Measurements from ENCODE around the gene DEXI. TPM values are rescaled to one million over a fixed set of nuclear protein-coding genes. Genes with fewer than 3 reads are reported as not detected.

DEXI gene
- total and polyA plus RNA-seq, 2 of the 13 experiments (the other 11 are each of a cell fraction or from before 2014, with no cell fraction given), result 51.5 to 70.4 TPM

DNA sequence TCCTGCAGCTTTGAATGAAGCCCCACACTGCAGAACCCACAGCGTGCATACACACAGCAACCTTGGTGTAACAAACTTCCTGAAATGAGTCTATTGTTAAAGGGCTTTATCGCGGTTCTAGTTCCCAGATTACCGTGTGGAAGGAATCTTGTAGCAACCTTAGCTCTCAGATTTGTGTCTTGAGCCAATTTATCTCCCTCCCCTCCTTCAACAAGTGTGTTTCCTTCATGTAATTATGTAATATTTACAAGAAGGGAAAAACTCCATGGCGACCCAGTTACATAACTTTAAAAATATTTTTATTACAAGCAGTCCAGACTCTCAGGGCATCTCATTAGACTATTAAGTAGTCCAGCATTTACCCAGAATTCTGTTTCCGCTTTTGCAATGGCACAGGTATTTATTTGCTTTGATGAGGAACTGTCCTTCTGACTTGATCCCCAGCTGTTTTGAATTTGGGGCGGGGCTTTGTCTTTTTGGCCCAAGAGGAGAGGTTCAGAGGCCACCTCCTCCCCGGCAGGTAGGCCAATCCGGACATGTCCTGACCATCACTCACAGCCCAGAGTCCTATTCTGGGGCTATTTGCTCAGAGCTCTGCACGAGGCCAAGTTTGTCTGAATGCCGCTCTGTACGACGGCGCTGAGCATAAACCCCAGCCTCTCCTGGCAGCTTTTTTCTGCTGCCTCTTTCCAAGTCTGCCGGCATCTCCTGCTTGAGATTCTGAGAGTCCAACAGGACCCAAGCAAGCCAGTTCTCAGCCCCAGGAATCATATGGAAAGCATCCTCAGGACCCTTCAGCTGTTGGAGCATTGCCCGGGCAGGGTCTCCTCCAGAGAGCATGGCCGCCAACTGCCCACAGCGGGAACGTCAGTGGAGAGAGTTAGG lies 37.7 kb upstream of the DEXI start (continued):
- TF ChIP-seq, protein P1, sequence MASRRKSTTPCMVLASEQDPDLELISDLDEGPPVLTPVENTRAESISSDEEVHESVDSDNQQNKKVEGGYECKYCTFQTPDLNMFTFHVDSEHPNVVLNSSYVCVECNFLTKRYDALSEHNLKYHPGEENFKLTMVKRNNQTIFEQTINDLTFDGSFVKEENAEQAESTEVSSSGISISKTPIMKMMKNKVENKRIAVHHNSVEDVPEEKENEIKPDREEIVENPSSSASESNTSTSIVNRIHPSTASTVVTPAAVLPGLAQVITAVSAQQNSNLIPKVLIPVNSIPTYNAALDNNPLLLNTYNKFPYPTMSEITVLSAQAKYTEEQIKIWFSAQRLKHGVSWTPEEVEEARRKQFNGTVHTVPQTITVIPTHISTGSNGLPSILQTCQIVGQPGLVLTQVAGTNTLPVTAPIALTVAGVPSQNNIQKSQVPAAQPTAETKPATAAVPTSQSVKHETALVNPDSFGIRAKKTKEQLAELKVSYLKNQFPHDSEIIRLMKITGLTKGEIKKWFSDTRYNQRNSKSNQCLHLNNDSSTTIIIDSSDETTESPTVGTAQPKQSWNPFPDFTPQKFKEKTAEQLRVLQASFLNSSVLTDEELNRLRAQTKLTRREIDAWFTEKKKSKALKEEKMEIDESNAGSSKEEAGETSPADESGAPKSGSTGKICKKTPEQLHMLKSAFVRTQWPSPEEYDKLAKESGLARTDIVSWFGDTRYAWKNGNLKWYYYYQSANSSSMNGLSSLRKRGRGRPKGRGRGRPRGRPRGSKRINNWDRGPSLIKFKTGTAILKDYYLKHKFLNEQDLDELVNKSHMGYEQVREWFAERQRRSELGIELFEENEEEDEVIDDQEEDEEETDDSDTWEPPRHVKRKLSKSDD (CRISPR knock-in tag; IDR thresholded peaks at IDR 0.05; ENCODE audit: low read depth), result no peak
- TF ChIP-seq CENPT (CRISPR knock-in tag; IDR thresholded peaks at IDR 0.05; ENCODE audit: low read depth) (no peak), SRY (CRISPR knock-in tag; IDR thresholded peaks at IDR 0.05) (no peak), RARA (CRISPR knock-in tag; IDR thresholded peaks at IDR 0.05) (no peak), ZFP36 (IDR thresholded peaks at IDR 0.05; ENCODE audit: borderline replicate concordance, low read depth, low read length, partially characterized antibody) (no peak), SMAD9 (CRISPR knock-in tag; IDR thresholded peaks at IDR 0.05) (no peak), ZNF644 (CRISPR knock-in tag; IDR thresholded peaks at IDR 0.05; ENCODE audit: low read depth) (no peak), HMGA1 (CRISPR knock-in tag; conservative IDR thresholded peaks at IDR 0.05) (no peak), ARHGAP35 (CRISPR knock-in tag; IDR thresholded peaks at IDR 0.05; ENCODE audit: borderline replicate concordance) (no peak), YY1 (IDR thresholded peaks at IDR 0.05; ENCODE audit: insufficient read depth, insufficient replicate concordance, low read depth, low read length) (no peak), FOXM1 (CRISPR knock-in tag; IDR thresholded peaks at IDR 0.05) (no peak; the same call in 1 of the 2 replicates)
- TF ChIP-seq, protein P2, sequence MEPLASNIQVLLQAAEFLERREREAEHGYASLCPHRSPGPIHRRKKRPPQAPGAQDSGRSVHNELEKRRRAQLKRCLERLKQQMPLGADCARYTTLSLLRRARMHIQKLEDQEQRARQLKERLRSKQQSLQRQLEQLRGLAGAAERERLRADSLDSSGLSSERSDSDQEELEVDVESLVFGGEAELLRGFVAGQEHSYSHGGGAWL (CRISPR knock-in tag; IDR thresholded peaks at IDR 0.05), result no peak
- TF ChIP-seq, protein P3, sequence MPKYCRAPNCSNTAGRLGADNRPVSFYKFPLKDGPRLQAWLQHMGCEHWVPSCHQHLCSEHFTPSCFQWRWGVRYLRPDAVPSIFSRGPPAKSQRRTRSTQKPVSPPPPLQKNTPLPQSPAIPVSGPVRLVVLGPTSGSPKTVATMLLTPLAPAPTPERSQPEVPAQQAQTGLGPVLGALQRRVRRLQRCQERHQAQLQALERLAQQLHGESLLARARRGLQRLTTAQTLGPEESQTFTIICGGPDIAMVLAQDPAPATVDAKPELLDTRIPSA (CRISPR knock-in tag; IDR thresholded peaks at IDR 0.05; ENCODE audit: borderline replicate concordance), result no peak
- TF ChIP-seq, protein P4, sequence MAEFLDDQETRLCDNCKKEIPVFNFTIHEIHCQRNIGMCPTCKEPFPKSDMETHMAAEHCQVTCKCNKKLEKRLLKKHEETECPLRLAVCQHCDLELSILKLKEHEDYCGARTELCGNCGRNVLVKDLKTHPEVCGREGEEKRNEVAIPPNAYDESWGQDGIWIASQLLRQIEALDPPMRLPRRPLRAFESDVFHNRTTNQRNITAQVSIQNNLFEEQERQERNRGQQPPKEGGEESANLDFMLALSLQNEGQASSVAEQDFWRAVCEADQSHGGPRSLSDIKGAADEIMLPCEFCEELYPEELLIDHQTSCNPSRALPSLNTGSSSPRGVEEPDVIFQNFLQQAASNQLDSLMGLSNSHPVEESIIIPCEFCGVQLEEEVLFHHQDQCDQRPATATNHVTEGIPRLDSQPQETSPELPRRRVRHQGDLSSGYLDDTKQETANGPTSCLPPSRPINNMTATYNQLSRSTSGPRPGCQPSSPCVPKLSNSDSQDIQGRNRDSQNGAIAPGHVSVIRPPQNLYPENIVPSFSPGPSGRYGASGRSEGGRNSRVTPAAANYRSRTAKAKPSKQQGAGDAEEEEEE (CRISPR knock-in tag; IDR thresholded peaks at IDR 0.05; ENCODE audit: borderline replicate concordance), result no peak
- TF ChIP-seq, protein P5, sequence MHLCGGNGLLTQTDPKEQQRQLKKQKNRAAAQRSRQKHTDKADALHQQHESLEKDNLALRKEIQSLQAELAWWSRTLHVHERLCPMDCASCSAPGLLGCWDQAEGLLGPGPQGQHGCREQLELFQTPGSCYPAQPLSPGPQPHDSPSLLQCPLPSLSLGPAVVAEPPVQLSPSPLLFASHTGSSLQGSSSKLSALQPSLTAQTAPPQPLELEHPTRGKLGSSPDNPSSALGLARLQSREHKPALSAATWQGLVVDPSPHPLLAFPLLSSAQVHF (CRISPR knock-in tag; IDR thresholded peaks at IDR 0.05), result no peak
- TF ChIP-seq, protein P6, sequence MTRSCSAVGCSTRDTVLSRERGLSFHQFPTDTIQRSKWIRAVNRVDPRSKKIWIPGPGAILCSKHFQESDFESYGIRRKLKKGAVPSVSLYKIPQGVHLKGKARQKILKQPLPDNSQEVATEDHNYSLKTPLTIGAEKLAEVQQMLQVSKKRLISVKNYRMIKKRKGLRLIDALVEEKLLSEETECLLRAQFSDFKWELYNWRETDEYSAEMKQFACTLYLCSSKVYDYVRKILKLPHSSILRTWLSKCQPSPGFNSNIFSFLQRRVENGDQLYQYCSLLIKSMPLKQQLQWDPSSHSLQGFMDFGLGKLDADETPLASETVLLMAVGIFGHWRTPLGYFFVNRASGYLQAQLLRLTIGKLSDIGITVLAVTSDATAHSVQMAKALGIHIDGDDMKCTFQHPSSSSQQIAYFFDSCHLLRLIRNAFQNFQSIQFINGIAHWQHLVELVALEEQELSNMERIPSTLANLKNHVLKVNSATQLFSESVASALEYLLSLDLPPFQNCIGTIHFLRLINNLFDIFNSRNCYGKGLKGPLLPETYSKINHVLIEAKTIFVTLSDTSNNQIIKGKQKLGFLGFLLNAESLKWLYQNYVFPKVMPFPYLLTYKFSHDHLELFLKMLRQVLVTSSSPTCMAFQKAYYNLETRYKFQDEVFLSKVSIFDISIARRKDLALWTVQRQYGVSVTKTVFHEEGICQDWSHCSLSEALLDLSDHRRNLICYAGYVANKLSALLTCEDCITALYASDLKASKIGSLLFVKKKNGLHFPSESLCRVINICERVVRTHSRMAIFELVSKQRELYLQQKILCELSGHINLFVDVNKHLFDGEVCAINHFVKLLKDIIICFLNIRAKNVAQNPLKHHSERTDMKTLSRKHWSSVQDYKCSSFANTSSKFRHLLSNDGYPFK (CRISPR knock-in tag; IDR thresholded peaks at IDR 0.05; ENCODE audit: borderline replicate concordance), result no peak
- TF ChIP-seq, protein P7, sequence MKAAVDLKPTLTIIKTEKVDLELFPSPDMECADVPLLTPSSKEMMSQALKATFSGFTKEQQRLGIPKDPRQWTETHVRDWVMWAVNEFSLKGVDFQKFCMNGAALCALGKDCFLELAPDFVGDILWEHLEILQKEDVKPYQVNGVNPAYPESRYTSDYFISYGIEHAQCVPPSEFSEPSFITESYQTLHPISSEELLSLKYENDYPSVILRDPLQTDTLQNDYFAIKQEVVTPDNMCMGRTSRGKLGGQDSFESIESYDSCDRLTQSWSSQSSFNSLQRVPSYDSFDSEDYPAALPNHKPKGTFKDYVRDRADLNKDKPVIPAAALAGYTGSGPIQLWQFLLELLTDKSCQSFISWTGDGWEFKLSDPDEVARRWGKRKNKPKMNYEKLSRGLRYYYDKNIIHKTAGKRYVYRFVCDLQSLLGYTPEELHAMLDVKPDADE (CRISPR knock-in tag; IDR thresholded peaks at IDR 0.05), result no peak
